GM23248 (cell line): Measurements from ENCODE around the gene SH2D3A. TPM values are rescaled to one million over a fixed set of nuclear protein-coding genes. Genes with fewer than 3 reads are reported as not detected.

Experiments used
- DNase-seq: peaks from one replicate; pipeline ENCODE4 v3.0.0-alpha.2; 2015
- H2AFZ ChIP-seq: fragments of 200-600 bp; sonication (generic); 2 replicates; pipeline ENCODE4 v1.6.1; 2016; ENCODE audit warnings: antibody characterized with exemption
- H3F3A ChIP-seq: fragments of 200-600 bp; sonication (generic); 2 replicates; pipeline ENCODE4 v1.6.1; 2016; ENCODE audit warnings: mild to moderate bottlenecking, antibody characterized with exemption, mixed run types; ENCODE audit not compliant: insufficient read depth
- H3K27ac ChIP-seq: fragments of 200-600 bp; sonication (generic); 2 replicates; pipeline ENCODE4 v1.5.1; 2016; ENCODE audit warnings: mild to moderate bottlenecking
- H3K27me3 ChIP-seq: fragments of 200-600 bp; sonication (generic); replicated peaks from 2 replicates; pipeline ENCODE4 v1.6.1; 2016; ENCODE audit warnings: mild to moderate bottlenecking; ENCODE audit not compliant: insufficient read depth
- H3K36me3 ChIP-seq: fragments of 200-600 bp; sonication (generic); 2 replicates; pipeline ENCODE4 v1.6.1; 2016; ENCODE audit warnings: low read depth, mild to moderate bottlenecking
- H3K4me1 ChIP-seq: fragments of 200-600 bp; sonication (generic); 2 replicates; pipeline ENCODE4 v1.6.1; 2016; ENCODE audit warnings: mild to moderate bottlenecking; ENCODE audit not compliant: insufficient read depth
- H3K4me2 ChIP-seq: fragments of 200-600 bp; sonication (generic); one replicate; pipeline ENCODE4 v1.6.1; 2016; ENCODE audit warnings: mild to moderate bottlenecking; ENCODE audit not compliant: unreplicated experiment
- H3K4me3 ChIP-seq: fragments of 200-600 bp; sonication (generic); 2 replicates; pipeline ENCODE4 v1.5.1; 2016; ENCODE audit warnings: mild to moderate bottlenecking
- H3K79me2 ChIP-seq: fragments of 200-600 bp; sonication (generic); 2 replicates; pipeline ENCODE4 v1.6.1; 2016; ENCODE audit warnings: mild to moderate bottlenecking; ENCODE audit not compliant: insufficient read depth
- H3K9ac ChIP-seq: fragments of 200-600 bp; sonication (generic); 2 replicates; pipeline ENCODE4 v1.6.1; 2016; ENCODE audit warnings: mild to moderate bottlenecking
- H3K9me2 ChIP-seq: fragments of 200-600 bp; sonication (generic); 2 replicates; pipeline ENCODE4 v1.6.1; 2016; ENCODE audit warnings: mixed run types, mild to moderate bottlenecking, moderate library complexity; ENCODE audit not compliant: insufficient read depth
- H3K9me3 ChIP-seq: fragments of 200-600 bp; sonication (generic); one replicate; pipeline ENCODE4 v1.6.1; 2017; ENCODE audit warnings: low read depth
- H4K20me1 ChIP-seq: fragments of 200-600 bp; sonication (generic); 2 replicates; pipeline ENCODE4 v1.6.0; 2016; ENCODE audit not compliant: insufficient read depth
- EZH2 ChIP-seq: fragments of 200-600 bp; sonication (generic); IDR thresholded peaks from 2 replicates; pipeline ENCODE4 v1.6.1; 2018; ENCODE audit warnings: antibody characterized with exemption, mild to moderate bottlenecking; ENCODE audit not compliant: insufficient read depth, poor library complexity, severe bottlenecking
- EZH2phosphoT487 ChIP-seq: fragments of 200-600 bp; sonication (generic); IDR thresholded peaks from 2 replicates; pipeline ENCODE4 v1.6.1; 2018; ENCODE audit warnings: antibody characterized with exemption, moderate library complexity, mild to moderate bottlenecking, low read depth; ENCODE audit not compliant: insufficient read depth
- WGBS, 2 experiments: methylation state at CpG; one replicate each; pipeline ENCODE4 v1.1.6; 2015 to 2017; ENCODE audit warnings: low lambda C conversion rate in 2 of 2, low coverage in 1 of 2; ENCODE audit errors: missing lambda C conversion rate in 2 of 2; 5-methylcytosine and 5-hydroxymethylcytosine counted together
- in situ Hi-C: fragments of 300-500 bp; cut with MboI; formaldehyde crosslinking; loops from 2 replicates; pipeline ENCODE4 v1.15.0; 2020
- polyA plus RNA-seq: library from polyadenylated mRNA; unstranded; fragments of >200 nt; fragmentation: Nextera tagmentation; extraction: Ambion mirVana; gene quantifications from 2 replicates; pipeline ENCODE4 v1.2.1, GENCODE V29; 2016
- total RNA-seq: library from RNA; depleted of rRNA; stranded (reverse); fragments of >200 nt; shearing (Covaris generic); gene quantifications from 2 replicates; pipeline ENCODE4 v1.2.3, GENCODE V29; 2014

SH2D3A gene
- total and polyA plus RNA-seq, 2 experiments from 2014 or later, result not detected

GRCh38 chr19:6754653-6755463, 12.4 kb downstream of the SH2D3A start:
- Histone ChIP-seq H3K9me2 (no peaks in the 10 kb centered on the region), H3K36me3 (peaks cover 5% of the 10 kb centered on the region; the same call in 1 of the 2 replicates), H2AFZ (no peak overlapping the region), H4K20me1 (no peaks in the 10 kb centered on the region), H3K9me3 (no peaks in the 10 kb centered on the region), H3K79me2 (no peaks in the 10 kb centered on the region), H3K4me1 (no peaks in the 10 kb centered on the region), H3K27me3 (no peaks in the 10 kb centered on the region), H3F3A (0 out of 2 replicates have a peak, but pooled peaks cover 7% of the 10 kb centered on the region), H3K9ac (no peak overlapping the region), H3K4me3 (no peak overlapping the region), H3K27ac (no peak overlapping the region), H3K4me2 (no peak overlapping the region)
- 88 to 89% methylated on average over 22 of the region's 23 CpGs for WGBS, 2 experiments
- no peak for TF ChIP-seq EZH2
- no peak for TF ChIP-seq EZH2phosphoT487
- no peak for DNase-seq
- in situ Hi-C loops, result no loop called here

- H3K4me3 ChIP-seq, result no peak overlapping the region
- WGBS, 2 experiments, result 96 to 100% methylated on average over 18 to 22 of the region's 22 CpGs
- no peak overlapping the region for H2AFZ ChIP-seq
- no peak for DNase-seq
- no peaks in the 10 kb centered on the region for H4K20me1 ChIP-seq
- H3K27ac ChIP-seq, result no peak overlapping the region
- in situ Hi-C loops, result no loop called here
- H3K4me1 ChIP-seq, result no peaks in the 10 kb centered on the region
- H3K27me3 ChIP-seq, result no peaks in the 10 kb centered on the region
- no peak overlapping the region for H3K9ac ChIP-seq
- no peak for TF ChIP-seq EZH2
- TF ChIP-seq EZH2phosphoT487, result no peak
- H3K36me3 ChIP-seq, result peaks cover 8% of the 10 kb centered on the region
- H3F3A ChIP-seq, result peaks cover 11% of the 10 kb centered on the region; the same call in 1 of the 2 replicates
- no peaks in the 10 kb centered on the region for H3K79me2 ChIP-seq
- H3K9me3 ChIP-seq, result no peaks in the 10 kb centered on the region
- H3K4me2 ChIP-seq, result no peak overlapping the region
- H3K9me2 ChIP-seq, result no peaks in the 10 kb centered on the region
These were observed 13.1 kb downstream of the SH2D3A start for GRCh38 chr19:6754136-6754535.

GRCh38 chr19:6753178-6754031, 13.8 kb downstream of the SH2D3A start:
- Histone ChIP-seq H3K9ac (peak overlapping the region; percentile 60), H3K9me3 (no peaks in the 10 kb centered on the region), H4K20me1 (no peaks in the 10 kb centered on the region), H3F3A (peaks cover 13% of the 10 kb centered on the region; the same call in 1 of the 2 replicates), H3K4me2 (peak overlapping the region; percentile 85), H3K4me1 (no peaks in the 10 kb centered on the region), H3K27me3 (no peaks in the 10 kb centered on the region), H3K79me2 (no peaks in the 10 kb centered on the region), H3K36me3 (peaks cover 13% of the 10 kb centered on the region), H2AFZ (peak overlapping the region; percentile 83), H3K9me2 (no peaks in the 10 kb centered on the region), H3K27ac (no peak overlapping the region), H3K4me3 (peak overlapping the region; percentile 69)
- in situ Hi-C loops, result no loop called here
- TF ChIP-seq EZH2 (no peak), EZH2phosphoT487 (no peak)
- DNase-seq, result peak; percentile 87
- WGBS, 2 experiments, result 7 to 10% methylated on average over 34 to 49 of the region's 50 CpGs
